K562 (cell line): ENCODE data around the gene HSPH1. TPM values are rescaled to one million over a fixed set of nuclear protein-coding genes. Genes with fewer than 3 reads are reported as not detected.

Experiments
- ATAC-seq: fragments of 200-7000 bp; cut with Tn5 transposase; 3 replicates; pipeline ENCODE4 v1.9.1; 2020; ENCODE audit warnings: moderate library complexity
- BruUV-seq: library from RNA; stranded (reverse); fragments of 400-500 nt; replicated peaks from 2 replicates; lab custom pipeline; 2021; lab: Mats Ljungman, UMichigan
- CTCF ChIA-PET: fragments of 300-600 bp; formaldehyde crosslinking; extraction: SDS; loops from one replicate; lab custom pipeline; 2021; ENCODE audit warnings: low intra/inter-chr PET ratio; lab: Yijun Ruan, JAX
- POLR2A ChIA-PET: fragments of 300-600, 350-650 bp; sonication (Branson Sonifier 250); formaldehyde crosslinking; extraction: SDS; loops from one replicate; lab custom pipeline; 2021; ENCODE audit warnings: antibody characterized with exemption, inconsistent platforms; lab: Yijun Ruan, JAX
- DNase-seq, 4 experiments: peaks; one replicate each; pipeline versions ENCODE4 v3.0.0 to v3.0.0-alpha.2; 2011 to 2018; ENCODE audit warnings: low spot score in 3 of 4, mixed read lengths in 3 of 4; ENCODE audit errors: extremely low read depth in 1 of 4
- FAIRE-seq: peaks from 2 replicates; lab custom pipeline; 2011; peaks lifted over from hg19 to GRCh38; lab: Jason Lieb, UNC
- H2AFZ ChIP-seq: 2 replicates; pipeline ENCODE4 v1.6.0; 2011; ENCODE audit warnings: low read depth, low read length, control low read depth, inconsistent platforms
- H3K27ac ChIP-seq: fragments of 200-600 bp; 3 replicates; pipeline ENCODE4 v1.8.0; 2011; ENCODE audit warnings: low read depth, mild to moderate bottlenecking, control low read depth, inconsistent platforms, low read length, moderate library complexity, mixed read lengths; ENCODE audit errors: extremely low read depth
- H3K27me3 ChIP-seq, 2 experiments: fragments of 300-600 bp in 1 of 2; 2 replicates in 1 of 2; 3 replicates in 1 of 2; pipeline versions ENCODE4 v1.6.0 to v1.8.0; 2011; ENCODE audit warnings: inconsistent platforms in 2 of 2, low read length in 2 of 2, mild to moderate bottlenecking in 1 of 2, mixed read lengths in 1 of 2, moderate library complexity in 1 of 2; ENCODE audit not compliant: control insufficient read depth in 2 of 2, insufficient read depth in 2 of 2
- H3K36me3 ChIP-seq: fragments of 300-600 bp; 3 replicates; pipeline ENCODE4 v1.8.0; 2011; ENCODE audit warnings: mild to moderate bottlenecking, low read length, inconsistent platforms; ENCODE audit not compliant: control insufficient read depth, insufficient read depth
- H3K4me1 ChIP-seq, 2 experiments: fragments of 200-600 bp in 1 of 2; replicated peaks in 1 of 2; 2 replicates in 1 of 2; 3 replicates in 1 of 2; pipeline versions ENCODE4 v1.5.1 to v1.8.0; 2011; ENCODE audit warnings: inconsistent platforms in 2 of 2, low read length in 2 of 2, mild to moderate bottlenecking in 1 of 2, mixed read lengths in 1 of 2, moderate library complexity in 1 of 2; ENCODE audit not compliant: control insufficient read depth in 2 of 2, insufficient read depth in 2 of 2
- H3K4me2 ChIP-seq: 2 replicates; pipeline ENCODE4 v1.6.1; 2011; ENCODE audit warnings: low read length, control low read depth, inconsistent platforms, mixed read lengths; ENCODE audit not compliant: insufficient read depth
- H3K4me3 ChIP-seq: fragments of 200-600 bp; sonication (generic), shearing (Covaris generic); 2 replicates; pipeline ENCODE4 v1.5.1; 2016; ENCODE audit warnings: control low read depth, inconsistent platforms
- H3K79me2 ChIP-seq: fragments of 200-600 bp; 3 replicates; pipeline ENCODE4 v1.8.0; 2011; ENCODE audit warnings: low read length, inconsistent platforms; ENCODE audit not compliant: control insufficient read depth, insufficient read depth
- H3K9ac ChIP-seq, 2 experiments: 2 replicates each; pipeline versions ENCODE4 v1.6.0 to v1.6.1; 2011; ENCODE audit warnings: low read depth in 2 of 2, low read length in 2 of 2, control low read depth in 1 of 2, inconsistent platforms in 1 of 2, mild to moderate bottlenecking in 1 of 2, mixed read lengths in 1 of 2; ENCODE audit not compliant: insufficient read depth in 1 of 2
- H3K9me1 ChIP-seq: one replicate; pipeline ENCODE4 v1.6.0; 2011; ENCODE audit warnings: inconsistent platforms, mild to moderate bottlenecking, low read length, moderate library complexity; ENCODE audit not compliant: control insufficient read depth, insufficient read depth
- H3K9me3 ChIP-seq: replicated peaks from 2 replicates; pipeline ENCODE4 v1.5.1; 2011; ENCODE audit warnings: low read depth, low read length, inconsistent platforms; ENCODE audit not compliant: control insufficient read depth, insufficient read depth
- H4K20me1 ChIP-seq: replicated peaks from 2 replicates; pipeline ENCODE4 v1.6.1; 2011; ENCODE audit warnings: low read length, inconsistent platforms, mixed read lengths; ENCODE audit not compliant: control insufficient read depth, insufficient read depth
- CHD4 ChIP-seq: fragments of 200-600 bp; sonication (generic); IDR thresholded peaks from 3 replicates; pipeline ENCODE4 v1.6.1; 2012; ENCODE audit warnings: low read depth, mild to moderate bottlenecking, mixed read lengths, low read length, inconsistent platforms; ENCODE audit not compliant: insufficient read depth, insufficient replicate concordance, poor library complexity, severe bottlenecking
- E2F8 ChIP-seq: fragments of 450-650 bp; IDR thresholded peaks from 2 replicates; pipeline ENCODE4 v1.7.1; 2018; ENCODE audit warnings: mild to moderate bottlenecking, low read depth; ENCODE audit not compliant: partially characterized antibody
- MEF2D ChIP-seq: conservative IDR thresholded peaks from 2 replicates; pipeline ENCODE4 v1.6.1; 2016; ENCODE audit warnings: low read depth, missing genetic modification characterization, missing compliant biosample characterization
- NKRF ChIP-seq: fragments of 450-650 bp; IDR thresholded peaks from 2 replicates; pipeline ENCODE4 v1.6.1; 2016; ENCODE audit warnings: borderline replicate concordance
- STAG1 ChIP-seq: sonication (generic); formaldehyde crosslinking; IDR thresholded peaks from 2 replicates; pipeline ENCODE4 v1.5.0; 2020; ENCODE audit warnings: missing genetic modification reagents, borderline replicate concordance
- TSC22D4 ChIP-seq: fragments of 450-650 bp; IDR thresholded peaks from 2 replicates; pipeline ENCODE4 v1.6.1; 2016; ENCODE audit warnings: missing genetic modification characterization, missing biosample characterization, control low read depth
- WGBS: fragments of 100-300 bp; shearing (Covaris generic); methylation state at CpG from one replicate; pipeline ENCODE4 v1.1.6; 2016; ENCODE audit warnings: low coverage, mixed read lengths; ENCODE audit not compliant: insufficient coverage; ENCODE audit errors: missing lambda C conversion rate; 5-methylcytosine and 5-hydroxymethylcytosine counted together
- in situ Hi-C: fragments of 300-500 bp; cut with MboI; formaldehyde crosslinking; loops from 4 replicates; pipeline ENCODE4 v1.15.0; 2018; ENCODE audit warnings: inconsistent platforms, mixed read lengths
- intact Hi-C: fragments of 100-400 bp; cut with micrococcal nuclease; formaldehyde crosslinking; loops from 2 replicates; pipeline ENCODE4 v1.14.2; 2022
- polyA plus RNA-seq, 8 experiments: library from polyadenylated mRNA; depleted of rRNA in 4 of 8; stranded (reverse) in 5 of 8; unstranded in 3 of 8; fragments of >200 nt; fragmentation: Nextera tagmentation in 2 of 8; fragmentation: Illumina TruSeq in 1 of 8; extraction: Ambion mirVana in 2 of 8; extraction: Trizol in 1 of 8; gene quantifications; 2 replicates each; pipeline versions ENCODE4 v1.2.1 to v1.2.3, GENCODE V29; 2011 to 2014; ENCODE audit warnings: inconsistent platforms in 1 of 8, missing spikeins in 1 of 8
- total RNA-seq, 7 experiments: library from RNA; depleted of rRNA in 6 of 7; stranded (reverse); fragments of >200 nt in 6 of 7; fragmentation: Illumina TruSeq in 2 of 7; extraction: Trizol in 2 of 7; gene quantifications; 2 replicates each; pipeline versions ENCODE4 v1.2.1 to v1.2.3, GENCODE V29; 2011 to 2021; ENCODE audit warnings: low replicate concordance in 1 of 7
- TF ChIP-seq, protein P1 (sequence below): fragments of 250-450 bp; sonication (Bioruptor Pico); IDR thresholded peaks from 2 replicates; pipeline ENCODE4 v1.4.0; 2020
- TF ChIP-seq, protein P2 (sequence below), 3 experiments: fragments of 200-800 bp in 1 of 3; sonication (Bioruptor generic) in 1 of 3; sonication (generic) in 1 of 3; formaldehyde crosslinking in 1 of 3; IDR thresholded peaks; 2 replicates each; pipeline versions ENCODE4 v1.6.1 to v1.8.0; 2016 to 2022; ENCODE audit warnings: mild to moderate bottlenecking in 2 of 3, missing compliant biosample characterization in 2 of 3, missing genetic modification characterization in 2 of 3, missing genetic modification reagents in 1 of 3

HSPH1 gene
- total and polyA plus RNA-seq, 9 of the 15 experiments (the other 6 are each of a cell fraction or from before 2014, with no cell fraction given), result 34.6 to 104 (median 64.7) TPM

DNA sequence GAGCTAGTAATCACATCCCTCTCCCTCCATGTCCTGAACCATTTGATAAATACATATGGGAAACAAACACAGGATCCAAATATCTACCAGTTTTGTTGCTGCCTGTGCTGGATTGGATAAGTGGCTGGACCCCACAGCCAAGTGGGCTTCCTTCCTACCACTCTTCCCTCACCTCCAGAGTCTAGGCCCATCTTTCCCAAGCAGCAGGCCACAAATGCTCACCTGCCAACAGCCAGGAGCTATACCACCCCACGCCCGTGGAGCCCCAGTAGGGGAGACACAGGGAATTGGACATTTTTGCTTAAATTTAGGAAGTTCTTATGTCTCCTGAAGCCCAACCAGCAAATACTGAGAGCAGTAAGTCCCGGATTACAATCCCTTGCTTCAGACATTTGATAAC lies 55.8 kb downstream of the HSPH1 start:
- Histone ChIP-seq H3K4me1 (no peaks in the 10 kb centered on the region), H3K27me3 (peaks cover 0 to 30% of the 10 kb centered on the region in 2 experiments; a peak in 3 of 5 replicates), H2AFZ (no peak overlapping the region), H3K4me2 (no peak overlapping the region), H4K20me1 (no peaks in the 10 kb centered on the region), H3K4me3 (no peak overlapping the region), H3K27ac (no peak overlapping the region), H3K9me3 (no peaks in the 10 kb centered on the region), H3K9ac (no peak overlapping the region), H3K9me1 (no peaks in the 10 kb centered on the region), H3K79me2 (no peaks in the 10 kb centered on the region), H3K36me3 (no peaks in the 10 kb centered on the region)
- no peak for FAIRE-seq
- intact Hi-C loops (no loop called here), in situ Hi-C loops (no loop called here)
- WGBS, result 4% methylated on average over 3 of the region's 3 CpGs
- ChIA-PET CTCF (no interaction called here), POLR2A (no interaction called here)
- DNase-seq, result no peak
- no peak for ATAC-seq
- no TSS peak for BruUV-seq
- TF ChIP-seq, protein P1, sequence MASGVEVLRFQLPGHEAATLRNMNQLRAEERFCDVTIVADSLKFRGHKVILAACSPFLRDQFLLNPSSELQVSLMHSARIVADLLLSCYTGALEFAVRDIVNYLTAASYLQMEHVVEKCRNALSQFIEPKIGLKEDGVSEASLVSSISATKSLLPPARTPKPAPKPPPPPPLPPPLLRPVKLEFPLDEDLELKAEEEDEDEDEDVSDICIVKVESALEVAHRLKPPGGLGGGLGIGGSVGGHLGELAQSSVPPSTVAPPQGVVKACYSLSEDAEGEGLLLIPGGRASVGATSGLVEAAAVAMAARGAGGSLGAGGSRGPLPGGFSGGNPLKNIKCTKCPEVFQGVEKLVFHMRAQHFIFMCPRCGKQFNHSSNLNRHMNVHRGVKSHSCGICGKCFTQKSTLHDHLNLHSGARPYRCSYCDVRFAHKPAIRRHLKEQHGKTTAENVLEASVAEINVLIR, result no peak
- no peak for TF ChIP-seq CHD4
- TF ChIP-seq TSC22D4, result no peak
- TF ChIP-seq MEF2D (tag), result no peak
- TF ChIP-seq, protein P2, sequence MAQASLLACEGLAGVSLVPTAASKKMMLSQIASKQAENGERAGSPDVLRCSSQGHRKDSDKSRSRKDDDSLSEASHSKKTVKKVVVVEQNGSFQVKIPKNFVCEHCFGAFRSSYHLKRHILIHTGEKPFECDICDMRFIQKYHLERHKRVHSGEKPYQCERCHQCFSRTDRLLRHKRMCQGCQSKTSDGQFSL (CRISPR knock-in tag; IDR thresholded peaks at IDR 0.05), result no peak
- TF ChIP-seq, protein P2 (tag; IDR thresholded peaks at IDR 0.05), result no peak
- no peak for TF ChIP-seq NKRF
- TF ChIP-seq E2F8, result no peak
- TF ChIP-seq STAG1 (CRISPR knock-in tag), result no peak
